ENCODE results near the gene CRYBB1. TPM values are rescaled to one million over a fixed set of nuclear protein-coding genes. Genes with fewer than 3 reads are reported as not detected.

The CRYBB1 gene
- total RNA-seq, 1 donor from 2014 or later, result 0.76 TPM

- DNase-seq (ENCODE audit: low spot score) (no peak), ATAC-seq (no peak)
- intact Hi-C loops (cut with DNase I), result no loop called here
Observed at GRCh38 chr22:26610996-26611395, 6.8 kb downstream of the CRYBB1 start.

DNA sequence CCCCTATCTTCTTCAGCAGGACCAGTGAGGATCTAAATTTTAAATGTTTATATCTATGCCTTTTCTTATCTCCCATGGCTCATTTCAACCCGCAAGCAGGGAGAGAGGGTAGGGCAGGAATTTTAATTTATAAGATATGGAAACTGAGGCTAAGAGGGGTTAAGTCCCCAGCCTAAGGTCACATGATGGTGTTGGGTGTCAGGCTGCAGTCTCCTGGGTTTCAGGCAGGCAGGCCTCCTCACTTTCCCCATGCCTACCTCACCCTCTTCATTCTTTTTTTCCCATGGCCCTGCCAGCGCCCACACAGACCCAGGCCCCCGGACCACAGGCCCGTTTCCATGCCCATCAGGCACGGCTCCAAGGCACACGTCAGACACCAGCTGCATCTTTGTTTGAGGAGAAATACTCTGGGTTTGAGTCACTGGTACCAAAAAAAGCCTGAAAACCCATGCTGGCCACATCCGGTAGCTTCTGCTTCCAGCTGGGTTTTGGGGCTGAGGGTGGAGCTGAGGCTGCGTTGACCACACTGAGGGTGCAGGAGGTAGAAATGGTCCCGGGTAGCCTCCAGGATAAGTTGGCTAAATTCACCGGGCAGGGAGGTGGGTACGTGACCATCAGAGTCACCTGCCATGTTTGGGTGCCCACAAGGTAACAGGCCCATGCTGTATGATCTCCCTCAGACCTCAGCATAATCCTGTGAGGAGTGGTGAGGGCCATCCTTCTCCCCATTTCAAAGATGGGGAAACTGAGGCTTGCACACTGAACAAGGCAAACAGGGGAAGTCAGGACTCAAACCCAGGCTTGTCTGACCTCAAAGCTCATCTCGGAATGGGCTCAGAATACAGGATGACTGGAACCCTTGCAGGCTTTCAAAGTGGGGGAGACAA is 7.5 kb downstream of the CRYBB1 start:
- peak; percentile 74 for ATAC-seq
- intact Hi-C loops (cut with DNase I), result no loop called here

GRCh38 chr22:26609287-26609686 is 8.5 kb downstream of the CRYBB1 start:
- intact Hi-C loops (cut with DNase I), result no loop called here
- ATAC-seq, result no peak
- no peak for DNase-seq (ENCODE audit: low spot score)

More for the DNA sequence above, 7.5 kb downstream of the CRYBB1 start:
- no peak for DNase-seq (ENCODE audit: low spot score)

DNA sequence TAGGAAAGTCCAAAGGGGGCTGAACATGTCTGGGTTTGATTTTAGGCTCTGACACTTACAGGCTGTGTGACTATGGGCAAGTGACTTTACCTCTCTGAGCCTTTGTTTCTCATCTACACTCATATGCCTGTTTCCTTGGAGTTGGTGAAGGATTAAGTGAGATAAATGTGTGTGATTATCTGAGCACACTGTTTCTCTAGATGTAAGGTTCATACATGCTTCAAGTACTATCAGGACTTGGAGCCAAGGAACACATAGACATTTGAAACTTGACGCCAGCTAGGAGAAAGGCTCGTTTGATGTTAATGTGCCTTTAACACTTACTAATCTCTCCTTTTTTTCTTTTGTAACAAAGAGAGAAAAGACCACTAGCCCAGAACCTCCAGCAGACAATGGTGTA is 9.7 kb downstream of the CRYBB1 start:
- DNase-seq (ENCODE audit: low spot score) (no peak), ATAC-seq (no peak)
- intact Hi-C loops (cut with DNase I), result no loop called here

DNA sequence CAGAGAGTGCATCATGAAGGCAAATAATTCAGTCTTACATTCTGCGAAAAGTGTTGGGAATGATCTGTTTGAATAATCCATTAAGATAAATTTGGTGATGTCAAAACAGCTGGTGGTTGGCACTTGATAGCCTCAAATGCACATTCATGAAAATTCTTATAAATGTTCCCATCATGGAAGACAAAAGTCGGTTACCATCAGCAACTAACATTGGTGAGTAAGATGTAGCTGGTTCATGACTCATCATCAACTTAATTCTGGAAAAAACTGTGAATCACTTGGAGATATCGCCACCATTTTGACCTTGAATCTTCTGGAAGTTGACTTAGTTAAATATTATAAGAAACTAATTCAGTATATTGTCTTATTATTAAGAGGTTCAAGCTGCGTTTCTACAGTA is 11.2 kb downstream of the CRYBB1 start:
- no peak for DNase-seq (ENCODE audit: low spot score)
- intact Hi-C loops (cut with DNase I), result no loop called here
- no peak for ATAC-seq

DNA sequence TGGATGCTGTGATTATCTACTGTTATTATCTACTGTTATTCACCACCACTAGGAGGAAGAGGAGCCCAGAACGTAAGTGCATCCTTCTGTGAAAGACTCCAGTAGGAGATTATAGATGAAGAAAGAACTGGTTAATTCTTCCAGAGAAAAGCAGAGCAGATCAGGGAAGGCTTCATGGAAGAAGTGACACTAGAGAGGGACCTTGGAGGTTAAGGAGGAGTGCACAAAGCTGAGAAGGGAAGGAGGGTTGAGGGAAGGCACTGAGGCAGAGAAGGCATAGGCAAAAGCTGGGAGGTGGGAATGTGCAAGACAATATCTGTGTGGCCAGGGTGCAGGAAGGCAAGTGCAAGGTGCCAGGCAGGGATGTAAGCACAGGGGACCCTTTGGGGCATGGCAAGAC is 13.5 kb downstream of the CRYBB1 start:
- no peak for ATAC-seq
- intact Hi-C loops (cut with DNase I), result no loop called here
- no peak for DNase-seq (ENCODE audit: low spot score)

GRCh38 chr22:26602127-26602526 is 15.7 kb downstream of the CRYBB1 start:
- intact Hi-C loops (cut with DNase I), result no loop called here
- DNase-seq (ENCODE audit: low spot score) (no peak), ATAC-seq (no peak)

GRCh38 chr22:26601726-26602125 is 16.1 kb downstream of the CRYBB1 start:
- no peak for DNase-seq (ENCODE audit: low spot score)
- ATAC-seq, result no peak
- intact Hi-C loops (cut with DNase I), result no loop called here

- DNase-seq (ENCODE audit: low spot score) (no peak), ATAC-seq (no peak)
- intact Hi-C loops (cut with DNase I), result no loop called here
Observed at GRCh38 chr22:26599505-26599904, 18.3 kb downstream of the CRYBB1 start.

DNA sequence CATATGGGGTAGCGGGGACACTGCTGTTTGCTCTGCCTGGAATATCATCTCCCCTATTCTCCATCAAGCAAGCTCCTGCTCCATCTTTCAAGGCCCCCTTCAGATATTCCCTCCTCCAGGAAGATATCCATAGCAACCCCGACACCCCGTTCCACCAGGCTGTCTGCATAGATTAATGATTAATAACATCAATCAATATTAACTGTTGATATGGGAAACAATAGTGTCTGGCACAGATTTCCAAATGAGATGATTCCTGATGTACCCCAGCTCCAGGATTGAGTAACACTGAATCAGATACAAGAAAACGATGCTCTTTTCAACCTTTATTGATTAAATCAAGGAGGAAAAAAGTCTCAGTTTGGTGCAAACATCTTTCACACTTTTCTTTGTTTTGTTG is 20.3 kb downstream of the CRYBB1 start:
- intact Hi-C loops (cut with DNase I), result no loop called here
- ATAC-seq, result no peak

DNA sequence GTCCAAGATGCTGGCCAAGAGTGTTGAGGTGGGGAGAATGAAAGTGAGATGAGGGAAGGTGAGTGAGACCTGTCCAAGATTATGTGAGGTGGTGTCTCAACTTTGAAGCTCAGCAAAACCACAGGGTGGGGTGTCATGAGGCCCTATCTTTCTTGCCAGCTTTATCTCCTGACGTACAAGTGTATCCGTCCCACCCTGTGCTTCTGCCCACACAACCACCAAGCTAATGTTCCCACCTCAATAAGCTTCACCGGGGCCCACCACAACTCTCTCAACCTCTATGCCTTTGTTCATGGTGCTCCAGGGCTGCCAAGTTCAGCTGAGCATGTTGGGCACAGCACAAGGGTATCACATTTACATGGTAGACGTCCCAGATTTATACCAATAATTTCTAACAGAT is 20.8 kb downstream of the CRYBB1 start:
- no peak for ATAC-seq
- intact Hi-C loops (cut with DNase I), result no loop called here
- no peak for DNase-seq (ENCODE audit: low spot score)

More for the DNA sequence above, 20.3 kb downstream of the CRYBB1 start:
- DNase-seq (ENCODE audit: low spot score), result no peak

- ATAC-seq, result no peak
- intact Hi-C loops (cut with DNase I), result no loop called here
Observed at GRCh38 chr22:26593763-26594162, 24.1 kb downstream of the CRYBB1 start.

DNA sequence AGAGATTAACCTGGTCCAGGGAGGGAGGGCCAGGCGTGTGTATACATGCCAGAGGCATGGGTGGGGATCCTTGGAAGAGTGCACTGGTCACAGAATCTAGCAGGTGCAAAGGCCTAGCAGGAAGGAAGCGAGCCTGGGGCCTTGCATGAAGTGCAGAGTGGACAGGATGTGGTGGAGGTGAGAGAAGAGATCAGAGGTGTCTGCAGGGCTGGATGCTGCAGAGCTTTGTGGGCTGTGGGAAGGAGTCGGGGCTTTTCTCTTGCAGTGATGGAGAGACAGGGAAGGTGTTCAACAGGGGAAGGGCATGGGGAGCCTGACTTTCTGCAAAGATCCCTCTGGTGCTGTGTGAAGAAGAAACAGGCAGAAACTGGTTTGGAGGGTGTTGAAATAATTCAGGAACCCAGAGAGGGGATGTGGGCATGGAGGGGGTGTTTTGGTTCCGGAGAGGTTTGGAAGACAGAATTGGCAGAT is 25.4 kb downstream of the CRYBB1 start:
- no peak for ATAC-seq
- no peak for DNase-seq (ENCODE audit: low spot score)
- intact Hi-C loops (cut with DNase I), result no loop called here

More at GRCh38 chr22:26593763-26594162, 24.1 kb downstream of the CRYBB1 start:
- DNase-seq (ENCODE audit: low spot score), result no peak

DNA sequence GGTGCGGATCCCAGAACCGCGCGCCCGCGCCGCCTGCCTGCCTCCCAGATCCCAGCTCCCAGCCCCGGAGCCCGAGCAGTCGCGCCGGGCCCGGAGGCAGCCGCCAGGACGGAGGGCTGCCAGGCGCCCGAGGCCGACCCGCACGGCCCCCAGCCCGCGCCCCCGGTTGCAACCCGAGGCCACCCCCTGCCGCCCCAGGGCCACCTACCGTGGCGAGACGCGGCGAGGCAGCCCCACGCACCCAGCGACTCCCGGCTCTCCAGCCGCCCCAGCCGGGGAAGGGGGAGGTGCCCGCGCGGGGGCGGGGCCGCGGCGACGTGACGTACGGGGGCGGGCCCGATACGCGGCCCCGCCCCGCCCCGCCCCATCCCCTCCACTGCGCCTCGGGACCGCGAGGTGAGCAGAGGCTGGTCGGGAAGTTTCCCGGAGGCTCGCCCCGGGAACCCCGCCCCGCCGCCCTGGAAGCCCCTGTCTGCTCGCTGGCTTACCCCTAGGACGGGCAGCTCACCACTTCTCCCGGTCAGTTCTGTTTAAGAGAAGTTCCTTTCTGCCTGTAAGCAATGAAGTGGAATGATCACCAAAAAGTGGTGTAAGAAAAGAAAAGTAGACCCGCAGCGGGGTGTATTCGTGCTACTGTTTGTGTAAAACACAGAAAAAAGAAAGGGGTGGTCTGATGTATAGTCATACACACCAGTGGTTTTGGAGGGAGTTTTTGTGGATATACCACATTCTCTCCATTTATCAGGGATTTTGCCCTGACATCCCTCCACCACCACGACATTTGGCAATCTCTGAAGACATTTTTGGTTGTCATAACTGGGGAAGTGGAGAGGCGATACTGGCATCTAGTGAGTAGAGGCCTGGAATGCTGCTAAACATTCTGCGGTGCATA is 27.7 kb downstream of the CRYBB1 start, which contains the start of gene TPST2:
Gene TPST2 (minus strand): TSS at position 288 of the 892 bp plus-strand sequence. CDS start 48,502 bp downstream, outside the sequence.
- DNase-seq (ENCODE audit: low spot score) (peak; percentile 88), ATAC-seq (peak; percentile 96)
- intact Hi-C loops (cut with DNase I), result no loop called here

- intact Hi-C loops (cut with DNase I), result no loop called here
- ATAC-seq, result no peak
- peak; percentile 70 for DNase-seq (ENCODE audit: low spot score)
Observed at GRCh38 chr22:26589367-26589844, 28.4 kb downstream of the CRYBB1 start.

GRCh38 chr22:26588729-26589366 is 29.0 kb downstream of the CRYBB1 start:
- intact Hi-C loops (cut with DNase I), result no loop called here
- peak; percentile 11 for ATAC-seq
- no peak for DNase-seq (ENCODE audit: low spot score)

DNA sequence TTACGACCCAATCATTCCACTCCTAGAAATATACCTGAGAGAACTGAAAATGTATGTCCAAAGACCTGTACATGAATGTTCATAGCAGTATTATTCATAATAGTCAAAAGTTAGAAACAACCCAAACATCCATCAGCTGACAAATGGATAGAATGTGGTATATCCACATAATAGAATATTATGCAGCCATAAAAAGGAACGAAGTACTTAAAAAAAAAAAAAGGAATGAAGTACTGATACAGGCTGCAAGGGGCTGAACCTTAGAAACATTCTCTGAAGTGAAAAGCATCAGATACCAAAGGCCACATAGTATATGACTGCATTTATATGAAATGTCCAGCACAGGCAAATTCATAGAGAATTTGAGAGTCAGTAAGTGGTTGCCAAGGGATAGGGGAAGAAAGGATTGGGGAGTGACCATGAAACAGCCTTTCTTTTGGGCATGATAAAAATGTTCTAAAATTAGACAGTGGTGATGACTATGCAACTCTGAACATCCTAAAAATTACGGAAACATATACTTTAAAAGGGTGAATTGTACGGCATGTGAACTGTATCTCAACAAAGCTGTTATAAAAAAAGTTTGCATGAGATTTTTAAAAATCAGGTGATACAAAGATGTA is 29.7 kb downstream of the CRYBB1 start:
- ATAC-seq, result no peak
- intact Hi-C loops (cut with DNase I), result no loop called here

DNA sequence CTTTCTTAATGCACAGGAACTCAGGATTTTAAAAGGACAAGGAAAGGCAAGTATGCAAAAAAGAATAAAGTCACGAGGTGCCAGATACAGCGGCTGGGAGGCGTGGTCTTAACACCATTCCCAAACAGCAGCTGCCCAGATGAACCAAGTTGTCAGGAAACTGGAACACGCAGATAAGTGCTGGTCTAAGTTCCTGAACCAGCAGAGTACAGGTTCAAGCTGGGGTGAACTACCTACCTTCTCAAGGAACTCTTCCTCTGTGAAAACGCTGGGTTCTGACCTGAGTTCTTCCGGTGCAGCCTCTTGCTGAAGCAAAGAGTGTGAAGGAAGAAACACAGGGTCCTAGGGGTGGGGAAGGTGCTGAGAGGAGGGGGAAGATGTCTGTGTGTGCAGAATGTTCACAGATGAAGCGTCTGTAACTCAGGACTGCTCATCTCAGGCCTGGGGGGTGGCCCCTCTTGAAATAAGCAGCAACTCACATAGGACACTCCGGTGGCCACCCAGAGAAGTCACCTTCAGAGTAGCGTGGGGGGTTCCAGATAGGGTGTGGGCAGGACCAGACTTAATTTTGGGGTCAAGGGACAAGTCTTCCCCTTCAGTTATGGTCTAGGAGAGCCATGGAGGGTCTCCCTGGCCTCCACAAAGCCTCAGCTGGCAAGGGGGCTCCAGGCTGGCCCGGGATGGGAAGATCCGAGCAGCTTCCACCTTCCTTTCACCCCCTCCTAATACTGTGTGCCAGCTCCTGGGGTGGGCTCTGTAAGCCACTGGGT is 31.1 kb downstream of the CRYBB1 start:
- DNase-seq (ENCODE audit: low spot score) (no peak), ATAC-seq (no peak)
- intact Hi-C loops (cut with DNase I), result no loop called here

More for the DNA sequence above, 29.7 kb downstream of the CRYBB1 start:
- no peak for DNase-seq (ENCODE audit: low spot score)

Measured in sciatic nerve (tissue), 2 donors.